Activated T-helper 1 cell treated with anti-CD3 and anti-CD28 coated beads, Interleukin-12 subunit alpha, Interleukin-12 subunit beta, Interleukin-2, Interleukin-4 antibody, amounts not matched to agents 30 ng/mL and 10 ng/mL and 1 ng/mL, durations not matched to agents 14 hours and 24 hours and 36 hours (primary cell): Measurements from ENCODE around the gene ALDOB. TPM values are rescaled to one million over a fixed set of nuclear protein-coding genes. Genes with fewer than 3 reads are reported as not detected.

Source experiments
- DNase-seq: peaks from one replicate; pipeline ENCODE4 v3.0.0; 2021; ENCODE audit warnings: low spot score
- H3K27ac Mint-ChIP-seq: one replicate; pipeline ENCODE4 v1.8.0; 2021; ENCODE audit warnings: mild to moderate bottlenecking, mixed read lengths
- H3K27me3 Mint-ChIP-seq: one replicate; pipeline ENCODE4 v1.8.0; 2022; ENCODE audit warnings: mild to moderate bottlenecking, moderate library complexity, mixed read lengths; ENCODE audit not compliant: insufficient read depth
- H3K36me3 Mint-ChIP-seq: one replicate; pipeline ENCODE4 v1.8.0; 2021; ENCODE audit warnings: low read depth, mixed read lengths
- H3K4me1 Mint-ChIP-seq: one replicate; pipeline ENCODE4 v1.8.0; 2021; ENCODE audit warnings: low read depth, mixed read lengths
- H3K4me3 Mint-ChIP-seq: one replicate; pipeline ENCODE4 v1.8.0; 2021; ENCODE audit warnings: mild to moderate bottlenecking, moderate library complexity, mixed read lengths
- H3K9me3 Mint-ChIP-seq: one replicate; pipeline ENCODE4 v1.8.0; 2021; ENCODE audit warnings: mixed read lengths
- intact Hi-C: fragments of 100-400 bp; cut with micrococcal nuclease; formaldehyde crosslinking; loops from one replicate; pipeline ENCODE4 v1.15.1; 2024
- total RNA-seq: library from RNA; stranded (reverse); gene quantifications from 2 replicates; pipeline ENCODE4 v1.2.3, GENCODE V29; 2022

Gene ALDOB
- total RNA-seq, 1 donor from 2014 or later = not detected

DNA sequence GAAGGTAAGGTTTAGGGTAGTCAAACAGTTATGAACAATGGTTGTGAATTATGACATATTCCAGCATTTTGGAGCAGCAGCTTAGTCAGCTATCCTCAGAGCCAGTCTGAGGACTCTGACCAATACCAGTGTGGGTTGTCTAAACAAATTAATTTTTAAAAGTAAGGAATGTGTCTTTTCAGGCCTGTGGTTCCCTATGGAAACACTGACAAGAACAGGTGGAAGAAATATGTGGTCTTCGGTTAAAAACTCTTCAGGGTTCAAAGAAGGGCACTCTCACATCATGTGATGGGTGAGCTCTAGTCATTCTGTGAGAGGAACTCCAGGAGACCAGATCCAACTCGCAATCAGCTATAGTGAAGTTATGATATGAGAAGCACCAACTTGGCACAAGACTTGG lies 33.5 kb upstream of the ALDOB start:
- H3K4me1 Mint-ChIP-seq = no peaks in the 10 kb centered on the region
- DNase-seq = no peak
- H3K9me3 Mint-ChIP-seq = no peaks in the 10 kb centered on the region
- intact Hi-C loops = no loop called here
- H3K27ac Mint-ChIP-seq = no peak overlapping the region
- no peak overlapping the region for H3K4me3 Mint-ChIP-seq
- H3K36me3 Mint-ChIP-seq = no peaks in the 10 kb centered on the region
- peaks cover 14% of the 10 kb centered on the region for H3K27me3 Mint-ChIP-seq

- H3K4me3 Mint-ChIP-seq = no peak overlapping the region
- intact Hi-C loops = no loop called here
- no peak overlapping the region for H3K27ac Mint-ChIP-seq
- peaks cover 14% of the 10 kb centered on the region for H3K27me3 Mint-ChIP-seq
- no peak for DNase-seq
- H3K36me3 Mint-ChIP-seq = no peaks in the 10 kb centered on the region
- H3K4me1 Mint-ChIP-seq = no peaks in the 10 kb centered on the region
- H3K9me3 Mint-ChIP-seq = no peaks in the 10 kb centered on the region
These were observed 32.5 kb upstream of the ALDOB start for GRCh38 chr9:101468116-101468515.

DNA sequence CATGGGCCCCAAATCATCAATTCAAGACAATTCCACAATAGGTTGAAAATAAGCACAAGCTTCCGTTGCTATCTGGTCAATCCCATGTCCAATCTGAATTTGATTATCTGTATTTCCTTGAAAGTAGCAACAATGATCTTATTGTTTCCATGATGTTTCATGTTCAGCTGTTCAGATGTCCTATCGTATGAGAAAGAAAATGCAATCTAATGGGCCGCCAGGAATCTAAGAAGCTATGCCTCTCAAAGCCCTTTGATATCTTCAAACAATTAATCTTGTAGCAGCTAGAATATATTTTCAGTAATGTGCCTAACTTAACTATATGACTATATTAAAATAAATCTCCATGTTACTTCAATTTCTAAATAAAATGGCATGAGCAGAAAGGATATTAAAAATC lies 32.1 kb upstream of the ALDOB start:
- Mint-ChIP-seq H3K27ac (no peak overlapping the region), H3K9me3 (no peaks in the 10 kb centered on the region), H3K27me3 (peaks cover 14% of the 10 kb centered on the region), H3K4me1 (no peaks in the 10 kb centered on the region), H3K4me3 (no peak overlapping the region), H3K36me3 (no peaks in the 10 kb centered on the region)
- intact Hi-C loops = no loop called here
- no peak for DNase-seq

- DNase-seq = no peak
- no peaks in the 10 kb centered on the region for H3K36me3 Mint-ChIP-seq
- H3K4me1 Mint-ChIP-seq = no peaks in the 10 kb centered on the region
- H3K4me3 Mint-ChIP-seq = no peak overlapping the region
- intact Hi-C loops = no loop called here
- H3K9me3 Mint-ChIP-seq = no peaks in the 10 kb centered on the region
- no peak overlapping the region for H3K27ac Mint-ChIP-seq
- H3K27me3 Mint-ChIP-seq = peaks cover 14% of the 10 kb centered on the region
These were observed 31.3 kb upstream of the ALDOB start for GRCh38 chr9:101466863-101467262.

DNA sequence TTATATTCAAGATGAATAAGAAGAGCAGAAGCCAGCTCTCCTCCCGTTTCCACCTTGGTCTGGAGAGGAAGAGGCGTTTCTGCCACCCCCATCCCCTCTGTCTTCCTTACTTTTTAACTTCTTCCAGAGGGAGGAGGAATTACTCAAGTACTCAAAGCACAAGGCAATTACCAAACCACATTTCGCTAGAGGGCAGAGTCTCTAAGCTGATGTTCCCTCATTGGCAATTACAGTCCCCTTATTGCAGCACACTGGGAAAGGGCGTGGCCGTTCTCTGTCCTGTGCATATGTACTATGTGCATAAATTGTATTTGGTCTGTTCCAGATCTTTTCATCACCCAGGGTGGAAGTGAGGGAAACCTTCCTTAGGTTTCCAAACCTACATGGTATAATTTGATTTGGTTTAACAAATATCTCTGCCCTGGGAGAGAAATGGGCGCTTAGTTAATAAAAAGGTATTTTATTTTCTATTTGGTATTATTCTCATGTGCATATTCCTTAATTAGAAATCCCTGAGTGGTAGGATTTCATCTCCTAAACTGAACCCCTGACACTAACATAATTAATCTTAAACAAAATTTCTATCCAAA lies 29.8 kb upstream of the ALDOB start:
- Mint-ChIP-seq H3K27me3 (peaks cover 15% of the 10 kb centered on the region), H3K27ac (no peak overlapping the region), H3K9me3 (no peaks in the 10 kb centered on the region), H3K4me1 (no peaks in the 10 kb centered on the region), H3K36me3 (no peaks in the 10 kb centered on the region), H3K4me3 (no peak overlapping the region)
- DNase-seq = no peak
- intact Hi-C loops = no loop called here

GRCh38 chr9:101463397-101463796 lies 27.8 kb upstream of the ALDOB start:
- Mint-ChIP-seq H3K27ac (no peak overlapping the region), H3K4me3 (no peak overlapping the region), H3K27me3 (peaks cover 4% of the 10 kb centered on the region), H3K36me3 (no peaks in the 10 kb centered on the region), H3K4me1 (no peaks in the 10 kb centered on the region), H3K9me3 (no peaks in the 10 kb centered on the region)
- DNase-seq = no peak
- intact Hi-C loops = no loop called here

GRCh38 chr9:101462558-101462957 lies 27.0 kb upstream of the ALDOB start:
- no peaks in the 10 kb centered on the region for H3K4me1 Mint-ChIP-seq
- intact Hi-C loops = no loop called here
- H3K4me3 Mint-ChIP-seq = no peak overlapping the region
- no peak overlapping the region for H3K27ac Mint-ChIP-seq
- no peaks in the 10 kb centered on the region for H3K9me3 Mint-ChIP-seq
- H3K27me3 Mint-ChIP-seq = peaks cover 4% of the 10 kb centered on the region
- H3K36me3 Mint-ChIP-seq = no peaks in the 10 kb centered on the region
- no peak for DNase-seq

DNA sequence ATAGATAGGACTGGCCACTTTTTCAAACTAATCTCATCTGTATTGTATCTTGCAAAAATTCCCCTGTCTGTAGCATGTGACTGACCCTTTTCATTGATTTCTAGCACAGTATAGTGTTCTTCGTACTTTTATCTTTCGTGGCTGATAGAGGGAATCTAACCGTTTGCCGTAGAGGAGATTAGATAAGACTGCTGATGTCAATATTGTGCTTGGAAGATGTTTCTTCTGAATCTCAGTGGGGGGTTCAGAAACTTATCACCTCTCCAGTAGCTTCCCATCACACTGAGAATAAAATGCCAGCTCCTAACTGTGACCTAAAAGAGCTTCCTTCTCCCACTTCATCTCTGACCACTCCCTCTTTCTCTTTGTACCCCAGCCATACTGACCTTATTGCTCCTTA lies 25.4 kb upstream of the ALDOB start:
- Mint-ChIP-seq H3K27me3 (peaks cover 4% of the 10 kb centered on the region), H3K27ac (no peak overlapping the region), H3K9me3 (no peaks in the 10 kb centered on the region), H3K4me1 (no peaks in the 10 kb centered on the region), H3K36me3 (no peaks in the 10 kb centered on the region), H3K4me3 (no peak overlapping the region)
- intact Hi-C loops = no loop called here
- no peak for DNase-seq

- H3K4me3 Mint-ChIP-seq = no peak overlapping the region
- intact Hi-C loops = loop anchor here (1.0 kb wide), 2 partner anchors 71 to 108 kb away; no protein-coding TSS in a partner anchor
- H3K27ac Mint-ChIP-seq = no peak overlapping the region
These were observed 23.5 kb upstream of the ALDOB start for GRCh38 chr9:101458963-101459631.

DNA sequence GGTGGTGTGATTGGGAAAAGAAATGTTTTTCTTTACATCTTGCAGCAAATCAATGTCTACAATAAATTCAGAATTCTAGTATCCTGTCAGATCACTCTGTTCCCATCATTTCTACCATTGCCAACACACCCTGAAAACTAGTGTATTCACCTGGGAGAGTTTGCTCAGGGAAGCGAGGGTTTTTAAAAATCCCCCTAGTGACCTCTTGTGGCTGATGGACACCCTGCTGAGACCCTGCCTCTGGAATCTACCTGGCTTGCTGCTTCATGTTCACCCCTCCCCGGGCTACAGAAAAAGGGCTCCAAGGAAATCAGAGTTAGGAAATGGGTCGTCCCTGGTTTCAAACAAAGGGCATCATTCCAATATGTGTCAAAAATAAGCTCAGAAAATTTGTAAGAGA lies 21.4 kb upstream of the ALDOB start:
- DNase-seq = no peak
- intact Hi-C loops = no loop called here
- H3K36me3 Mint-ChIP-seq = no peaks in the 10 kb centered on the region
- no peak overlapping the region for H3K4me3 Mint-ChIP-seq
- H3K4me1 Mint-ChIP-seq = no peaks in the 10 kb centered on the region
- no peaks in the 10 kb centered on the region for H3K9me3 Mint-ChIP-seq
- no peak overlapping the region for H3K27ac Mint-ChIP-seq
- H3K27me3 Mint-ChIP-seq = peaks cover 2% of the 10 kb centered on the region

More at GRCh38 chr9:101458963-101459631, 23.5 kb upstream of the ALDOB start:
- H3K9me3 Mint-ChIP-seq = no peaks in the 10 kb centered on the region
- peaks cover 2% of the 10 kb centered on the region for H3K27me3 Mint-ChIP-seq
- no peak for DNase-seq
- H3K4me1 Mint-ChIP-seq = no peaks in the 10 kb centered on the region
- H3K36me3 Mint-ChIP-seq = no peaks in the 10 kb centered on the region

DNA sequence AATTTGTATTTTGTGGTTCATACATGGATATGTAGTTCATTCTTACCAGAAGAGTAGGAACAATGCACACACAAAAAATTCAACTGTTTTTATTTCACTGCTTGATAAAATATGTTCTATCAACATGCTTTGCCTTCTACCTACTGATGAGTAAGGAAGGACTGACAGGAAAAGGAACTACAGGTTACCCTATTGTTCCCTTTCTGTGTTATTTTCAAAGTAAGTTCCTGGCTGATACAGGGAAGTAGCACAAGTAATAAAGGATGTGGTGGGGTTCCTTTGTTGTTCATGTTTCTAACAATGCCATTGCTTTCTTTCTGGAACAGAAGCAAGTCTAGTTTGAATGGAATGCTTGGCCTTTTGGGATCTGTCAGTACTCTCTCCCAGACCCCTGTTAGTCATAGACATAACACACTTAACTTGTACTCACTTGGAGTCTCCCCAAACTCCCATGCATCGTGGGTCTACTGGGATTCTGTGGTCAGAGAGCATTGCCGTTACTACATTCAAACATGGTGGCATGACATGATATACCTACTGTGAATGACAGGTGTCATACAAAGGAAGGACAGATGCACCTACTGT lies 20.2 kb upstream of the ALDOB start:
- H3K27ac Mint-ChIP-seq = no peak overlapping the region
- no peaks in the 10 kb centered on the region for H3K9me3 Mint-ChIP-seq
- H3K4me3 Mint-ChIP-seq = no peak overlapping the region
- H3K27me3 Mint-ChIP-seq = peaks cover 5% of the 10 kb centered on the region
- no peaks in the 10 kb centered on the region for H3K36me3 Mint-ChIP-seq
- intact Hi-C loops = no loop called here
- no peak for DNase-seq
- H3K4me1 Mint-ChIP-seq = no peaks in the 10 kb centered on the region

DNA sequence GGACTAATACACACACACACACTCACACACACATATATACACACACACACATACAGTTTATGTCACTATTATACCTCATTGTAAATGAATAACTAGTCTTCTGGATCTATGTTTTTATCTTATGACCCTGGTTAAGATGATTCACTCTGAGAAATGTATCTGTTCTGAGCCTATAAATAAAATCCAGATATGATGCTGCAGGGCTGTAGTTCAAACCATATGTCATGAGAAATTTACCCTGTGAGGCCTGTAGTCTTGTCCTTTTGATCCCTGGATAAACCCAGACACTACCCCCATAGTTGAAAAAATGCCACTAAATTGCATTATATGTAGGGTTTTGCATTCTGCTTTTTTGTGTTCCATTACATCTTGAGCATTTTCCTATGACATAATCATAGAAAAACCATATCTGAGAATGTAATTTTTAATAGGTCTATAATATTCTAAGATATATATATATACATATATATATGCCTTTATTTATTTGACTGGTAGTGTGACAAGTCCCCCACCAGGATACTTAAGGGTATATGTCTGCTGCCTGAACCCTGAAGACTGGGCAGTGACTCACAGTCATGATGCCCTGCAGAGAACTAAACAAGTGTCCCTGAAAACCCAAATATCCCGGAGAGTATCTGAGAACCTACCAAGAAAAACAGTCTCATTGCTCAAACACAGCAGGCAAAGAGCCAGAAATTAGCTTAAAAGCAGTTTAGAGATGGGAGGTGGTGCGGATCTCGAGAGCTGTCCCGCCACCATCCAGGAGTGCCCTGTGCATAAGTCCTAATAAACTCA lies 18.4 kb upstream of the ALDOB start:
- Mint-ChIP-seq H3K9me3 (no peaks in the 10 kb centered on the region), H3K36me3 (no peaks in the 10 kb centered on the region), H3K27ac (no peak overlapping the region), H3K4me3 (no peak overlapping the region), H3K27me3 (peaks cover 17% of the 10 kb centered on the region), H3K4me1 (no peaks in the 10 kb centered on the region)
- no peak for DNase-seq
- intact Hi-C loops = no loop called here

DNA sequence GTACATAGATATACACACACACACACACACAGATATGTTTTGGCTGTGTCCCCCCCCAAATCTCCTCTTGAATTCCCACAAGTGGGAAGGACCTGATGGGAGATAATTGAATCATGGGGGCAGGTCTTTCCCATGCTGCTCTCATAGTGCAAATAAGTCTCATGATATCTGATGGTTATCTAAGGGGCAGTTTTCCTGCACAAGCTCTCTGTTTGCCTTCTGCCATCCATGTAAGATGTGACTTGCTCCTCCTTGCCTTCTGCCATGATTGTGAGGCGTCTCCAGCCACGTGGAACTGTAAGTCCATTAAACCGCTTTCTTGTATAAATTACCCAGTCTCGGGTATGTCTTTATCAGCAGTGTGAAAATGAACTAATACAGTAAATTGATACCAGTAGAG lies 15.9 kb upstream of the ALDOB start:
- no peaks in the 10 kb centered on the region for H3K9me3 Mint-ChIP-seq
- DNase-seq = no peak
- H3K36me3 Mint-ChIP-seq = no peaks in the 10 kb centered on the region
- intact Hi-C loops = no loop called here
- no peak overlapping the region for H3K4me3 Mint-ChIP-seq
- peaks cover 30% of the 10 kb centered on the region for H3K27me3 Mint-ChIP-seq
- no peak overlapping the region for H3K27ac Mint-ChIP-seq
- peaks cover 5% of the 10 kb centered on the region for H3K4me1 Mint-ChIP-seq
